CD4-positive, alpha-beta T cell treated with Interleukin-4 for 4 hours (primary cell): ENCODE data around the gene CD151.

Experiments
- DNase-seq: peaks from one replicate; pipeline ENCODE4 v3.0.0-alpha.2; 2020

Gene CD151

GRCh38 chr11:843818-844692 lies 11.3 kb downstream of the CD151 start:
- DNase-seq: no peak

- peak; percentile 21 for DNase-seq
These were observed 12.2 kb downstream of the CD151 start for GRCh38 chr11:844693-845644.

GRCh38 chr11:845872-846495 lies 13.2 kb downstream of the CD151 start:
- no peak for DNase-seq

GRCh38 chr11:846496-847098 lies 13.8 kb downstream of the CD151 start:
- DNase-seq: no peak

GRCh38 chr11:847876-848275 lies 15.1 kb downstream of the CD151 start:
- DNase-seq: no peak

GRCh38 chr11:848380-848931 lies 15.7 kb downstream of the CD151 start:
- peak; percentile 51 for DNase-seq

- DNase-seq: no peak
These were observed 16.5 kb downstream of the CD151 start for GRCh38 chr11:849104-849824.

- DNase-seq: no peak
These were observed 17.4 kb downstream of the CD151 start for GRCh38 chr11:849951-850774.

GRCh38 chr11:850775-851763 lies 18.3 kb downstream of the CD151 start:
- DNase-seq: no peak

- no peak for DNase-seq
These were observed 20.0 kb downstream of the CD151 start for GRCh38 chr11:852762-853161.

- no peak for DNase-seq
These were observed 21.1 kb downstream of the CD151 start for GRCh38 chr11:853682-854448.

- no peak for DNase-seq
These were observed 22.0 kb downstream of the CD151 start for GRCh38 chr11:854601-855329.

GRCh38 chr11:855330-855674 lies 22.6 kb downstream of the CD151 start:
- no peak for DNase-seq

- DNase-seq: no peak
These were observed 23.0 kb downstream of the CD151 start for GRCh38 chr11:855796-856195.

GRCh38 chr11:856397-856796 lies 23.6 kb downstream of the CD151 start:
- no peak for DNase-seq

GRCh38 chr11:858053-858761 lies 25.5 kb downstream of the CD151 start:
- no peak for DNase-seq

- DNase-seq: no peak
These were observed 26.1 kb downstream of the CD151 start for GRCh38 chr11:858762-859339.
